Endothelial cell of umbilical vein (primary cell): Measurements from ENCODE around the gene SPIRE2. TPM values are rescaled to one million over a fixed set of nuclear protein-coding genes. Genes with fewer than 3 reads are reported as not detected.

Source experiments
- BruUV-seq: library from RNA; stranded (reverse); fragments of 400-500 nt; replicated peaks from 2 replicates; lab custom pipeline; 2021; lab: Mats Ljungman, UMichigan
- CTCF ChIA-PET: fragments of 300-600, 350-600 bp; sonication (Branson Sonifier 250); formaldehyde crosslinking; loops from one replicate; lab custom pipeline; 2021; ENCODE audit warnings: antibody characterized with exemption, inconsistent platforms; lab: Charles Lee
- POLR2A ChIA-PET: fragments of 300-600, 350-600 bp; sonication (Branson Sonifier 250); formaldehyde crosslinking; loops from one replicate; lab custom pipeline; 2021; ENCODE audit warnings: antibody characterized with exemption, inconsistent platforms; lab: Charles Lee
- DNase-seq: peaks from one replicate; pipeline ENCODE4 v3.0.0-alpha.2; 2011; ENCODE audit warnings: low read depth, low spot score
- FAIRE-seq: peaks from 2 replicates; lab custom pipeline; 2011; peaks lifted over from hg19 to GRCh38; lab: Jason Lieb, UNC
- H2AFZ ChIP-seq: 2 replicates; pipeline ENCODE4 v1.6.0; 2012; ENCODE audit warnings: low read depth, low read length, control low read depth, inconsistent platforms
- H3K27ac ChIP-seq: 2 replicates; pipeline ENCODE4 v1.5.1; 2011; ENCODE audit warnings: low read depth, mild to moderate bottlenecking, control low read depth, low read length, moderate library complexity; ENCODE audit not compliant: insufficient read depth
- H3K27me3 ChIP-seq, 2 experiments: 2 replicates each; pipeline versions ENCODE4 v1.6.0 to v1.6.1; 2011; ENCODE audit warnings: low read length in 2 of 2, mixed read lengths in 1 of 2; ENCODE audit not compliant: control insufficient read depth in 2 of 2, insufficient read depth in 2 of 2
- H3K36me3 ChIP-seq, 2 experiments: 2 replicates in 1 of 2; 3 replicates in 1 of 2; pipeline ENCODE4 v1.5.1; 2011; ENCODE audit warnings: low read length in 2 of 2, mild to moderate bottlenecking in 1 of 2, moderate library complexity in 1 of 2; ENCODE audit not compliant: control insufficient read depth in 2 of 2, insufficient read depth in 2 of 2; ENCODE audit errors: extremely low read depth in 1 of 2
- H3K4me1 ChIP-seq: 3 replicates; pipeline ENCODE4 v1.5.1; 2011; ENCODE audit warnings: mild to moderate bottlenecking, low read length; ENCODE audit not compliant: control insufficient read depth, insufficient read depth; ENCODE audit errors: extremely low read depth
- H3K4me2 ChIP-seq: 2 replicates; pipeline ENCODE4 v1.6.1; 2011; ENCODE audit warnings: low read length, control low read depth, mixed read lengths; ENCODE audit not compliant: insufficient read depth
- H3K4me3 ChIP-seq, 3 experiments: fragments of 200-600 bp in 1 of 3; sonication (generic), shearing (Covaris generic) in 1 of 3; replicated peaks in 1 of 3; 2 replicates each; pipeline ENCODE4 v1.5.1; 2011 to 2016; ENCODE audit warnings: control low read depth in 3 of 3, low read length in 3 of 3, mild to moderate bottlenecking in 2 of 3, inconsistent platforms in 1 of 3, low read depth in 1 of 3, moderate library complexity in 1 of 3; ENCODE audit not compliant: insufficient read depth in 1 of 3
- H3K79me2 ChIP-seq: 2 replicates; pipeline ENCODE4 v1.6.0; 2012; ENCODE audit warnings: low read length, inconsistent platforms; ENCODE audit not compliant: control insufficient read depth, insufficient read depth
- H3K9ac ChIP-seq: replicated peaks from 2 replicates; pipeline ENCODE3; 2011; ENCODE audit warnings: low read length, control low read depth; ENCODE audit not compliant: insufficient read depth; ENCODE audit errors: extremely low read depth
- H3K9me1 ChIP-seq: replicated peaks from 3 replicates; pipeline ENCODE4 v1.6.0; 2011; ENCODE audit warnings: mild to moderate bottlenecking, low read length; ENCODE audit not compliant: control insufficient read depth, insufficient read depth; ENCODE audit errors: extremely low read depth
- H3K9me3 ChIP-seq: replicated peaks from 2 replicates; pipeline ENCODE4 v1.5.1; 2012; ENCODE audit warnings: low read length, inconsistent platforms; ENCODE audit not compliant: control insufficient read depth, insufficient read depth
- H4K20me1 ChIP-seq: replicated peaks from 2 replicates; pipeline ENCODE3; 2011; ENCODE audit warnings: mild to moderate bottlenecking, low read length; ENCODE audit not compliant: control insufficient read depth, insufficient read depth; ENCODE audit errors: extremely low read depth
- CTCF ChIP-seq, 2 donors: IDR thresholded peaks; 1 replicate in 1 of 2; 2 replicates in 1 of 2; pipeline ENCODE4 v1.5.1; 2011; ENCODE audit warnings: low read length in 2 of 2, mild to moderate bottlenecking in 2 of 2, moderate library complexity in 2 of 2, control low read depth in 1 of 2, inconsistent platforms in 1 of 2, low read depth in 1 of 2; ENCODE audit not compliant: insufficient read depth in 1 of 2; ENCODE audit errors: extremely low read depth in 1 of 2
- EZH2 ChIP-seq: IDR thresholded peaks from 2 replicates; pipeline ENCODE4 v1.6.1; 2012; ENCODE audit warnings: borderline replicate concordance, low read depth, mild to moderate bottlenecking, moderate library complexity, low read length, inconsistent platforms; ENCODE audit not compliant: severe bottlenecking
- FOS ChIP-seq: IDR thresholded peaks from 2 replicates; pipeline ENCODE4 v1.6.1; 2011; ENCODE audit warnings: mild to moderate bottlenecking, low read length, moderate library complexity, borderline replicate concordance; ENCODE audit not compliant: insufficient read depth
- GATA2 ChIP-seq: IDR thresholded peaks from 2 replicates; pipeline ENCODE4 v1.7.0; 2011; ENCODE audit warnings: low read depth, mild to moderate bottlenecking, moderate library complexity, mixed read lengths, low read length; ENCODE audit not compliant: insufficient read length, insufficient read depth
- JUN ChIP-seq: IDR thresholded peaks from 2 replicates; pipeline ENCODE4 v1.6.1; 2011; ENCODE audit warnings: borderline replicate concordance, low read depth; ENCODE audit not compliant: insufficient read length, insufficient read depth
- MYC ChIP-seq: IDR thresholded peaks from one replicate; pipeline ENCODE4 v1.6.1; 2011; ENCODE audit warnings: mild to moderate bottlenecking, low read depth, low read length
- POLR2A ChIP-seq: IDR thresholded peaks from 2 replicates; pipeline ENCODE4 v1.6.1; 2012; ENCODE audit warnings: low read depth, mild to moderate bottlenecking, control low read depth, low read length
- POLR2AphosphoS5 ChIP-seq: IDR thresholded peaks from 2 replicates; pipeline ENCODE4 v1.6.1; 2012; ENCODE audit warnings: low read depth, mild to moderate bottlenecking, control low read depth, low read length, moderate library complexity; ENCODE audit not compliant: insufficient read depth
- dilution Hi-C: fragments of 300-500 bp; cut with MboI; formaldehyde crosslinking; loops from one replicate; pipeline ENCODE4 v1.15.0; 2019; ENCODE audit warnings: low sequenced_read_pairs; ENCODE audit not compliant: extremely low pct_ligation_motif_present
- intact Hi-C: fragments of 100-400 bp; cut with micrococcal nuclease; formaldehyde crosslinking; loops from one replicate; pipeline ENCODE4 v1.10.0; 2022
- polyA plus RNA-seq, 4 experiments: library from polyadenylated mRNA; depleted of rRNA in 3 of 4; stranded (reverse) in 3 of 4; unstranded in 1 of 4; fragments of >200 nt; gene quantifications; 2 replicates each; pipeline versions ENCODE4 v1.2.1 to v1.2.3, GENCODE V29; 2011 to 2012; ENCODE audit warnings: missing spikeins in 1 of 4
- total RNA-seq: library from RNA; stranded (reverse); gene quantifications from 2 replicates; pipeline ENCODE4 v1.2.3, GENCODE V29; 2021
- TF ChIP-seq, protein P1 (sequence below): IDR thresholded peaks from 2 replicates; pipeline ENCODE4 v1.6.1; 2011; ENCODE audit not compliant: insufficient read depth, insufficient read length

Gene SPIRE2
- total and polyA plus RNA-seq, 2 donors (not counting 3 experiments of a cell fraction or from before 2014, with no cell fraction given), result 1.2 to 3.1 TPM

- Histone ChIP-seq H3K4me2 (no peak overlapping the region), H3K79me2 (no peaks in the 10 kb centered on the region), H3K27me3 (no peaks in the 10 kb centered on the region), H3K4me3 (no peak overlapping the region), H3K9me3 (no peaks in the 10 kb centered on the region), H2AFZ (no peak overlapping the region), H3K9ac (no peak overlapping the region), H3K36me3 (no peaks in the 10 kb centered on the region), H3K27ac (no peak overlapping the region), H4K20me1 (no peaks in the 10 kb centered on the region), H3K9me1 (no peaks in the 10 kb centered on the region), H3K4me1 (no peaks in the 10 kb centered on the region)
- BruUV-seq, result no TSS peak
- FAIRE-seq, result no peak
- ChIA-PET POLR2A (no interaction called here), CTCF (no interaction called here)
- dilution Hi-C loops (no loop called here), intact Hi-C loops (no loop called here)
- no peak for DNase-seq
- TF ChIP-seq POLR2A (no peak), POLR2AphosphoS5 (no peak), MYC (no peak), CTCF (IDR thresholded peaks at IDR 0.05; ENCODE audit: extremely low read depth in 1 of 2, insufficient read depth in 1 of 2, low read depth in 1 of 2, low read length in 2 of 2) (no peak), FOS (no peak), GATA2 (no peak), EZH2 (no peak), JUN (no peak)
- TF ChIP-seq, protein P1, sequence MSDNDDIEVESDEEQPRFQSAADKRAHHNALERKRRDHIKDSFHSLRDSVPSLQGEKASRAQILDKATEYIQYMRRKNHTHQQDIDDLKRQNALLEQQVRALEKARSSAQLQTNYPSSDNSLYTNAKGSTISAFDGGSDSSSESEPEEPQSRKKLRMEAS, result no peak
Measured at GRCh38 chr16:89821438-89822187, 6.7 kb upstream of the SPIRE2 start.
